ENCODE results near the gene RAB31. TPM values are rescaled to one million over a fixed set of nuclear protein-coding genes. Genes with fewer than 3 reads are reported as not detected.
"Not testable (repeated sequence)": the region's sequence is repeated elsewhere in the genome, so short reads cannot be mapped to it uniquely, and the experiment has no call there.

The RAB31 gene
- total RNA-seq, 1 donor from 2014 or later: 47.7 TPM

- no peak overlapping the region for H3K4me3 ChIP-seq (ENCODE audit: low read depth, low read length)
- H3K27me3 ChIP-seq (ENCODE audit: control insufficient read depth, insufficient read depth, low read length): no peaks in the 10 kb centered on the region
- no peaks in the 10 kb centered on the region for H3K36me3 ChIP-seq (ENCODE audit: control insufficient read depth, insufficient read depth, low read length)
- DNase-seq (ENCODE audit: low read depth) (no peak), FAIRE-seq (no peak)
- no peak for TF ChIP-seq CTCF (IDR thresholded peaks at IDR 0.05; ENCODE audit: insufficient read depth, low read length, severe bottlenecking)
These were observed 193.3 kb downstream of the RAB31 start for GRCh38 chr18:9901377-9901776.

- H3K36me3 ChIP-seq (ENCODE audit: control insufficient read depth, insufficient read depth, low read length); FAIRE-seq; H3K4me3 ChIP-seq (ENCODE audit: low read depth, low read length); DNase-seq (ENCODE audit: low read depth); H3K27me3 ChIP-seq (ENCODE audit: control insufficient read depth, insufficient read depth, low read length): not testable (repeated sequence)
These were observed 194.2 kb downstream of the RAB31 start for GRCh38 chr18:9902264-9902663.

DNA sequence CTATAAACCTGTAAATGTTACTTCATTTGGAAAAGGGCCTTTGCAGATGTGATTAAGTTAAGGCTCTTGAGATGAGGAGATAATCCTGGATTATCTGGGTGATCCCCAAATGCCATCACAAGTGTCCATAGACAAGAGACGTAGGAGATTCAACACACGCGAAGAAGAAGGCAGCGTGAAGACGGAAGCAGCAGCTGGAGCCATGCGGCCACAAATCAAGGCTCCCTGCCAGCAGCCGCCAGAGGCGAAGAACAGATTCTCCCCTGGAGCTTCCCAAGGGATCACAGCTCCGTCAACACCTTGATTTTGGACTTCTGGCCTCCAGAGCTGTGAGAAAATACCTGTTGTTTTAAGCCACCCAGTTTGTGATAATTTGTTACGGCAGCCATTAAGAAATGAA lies 194.7 kb downstream of the RAB31 start:
- Histone ChIP-seq H3K4me3 (ENCODE audit: low read depth, low read length) (no peak overlapping the region), H3K36me3 (ENCODE audit: control insufficient read depth, insufficient read depth, low read length) (no peaks in the 10 kb centered on the region), H3K27me3 (ENCODE audit: control insufficient read depth, insufficient read depth, low read length) (no peaks in the 10 kb centered on the region)
- FAIRE-seq (no peak), DNase-seq (ENCODE audit: low read depth) (no peak)
- TF ChIP-seq CTCF (IDR thresholded peaks at IDR 0.05; ENCODE audit: insufficient read depth, low read length, severe bottlenecking): no peak

- Histone ChIP-seq H3K27me3 (ENCODE audit: control insufficient read depth, insufficient read depth, low read length) (no peaks in the 10 kb centered on the region), H3K4me3 (ENCODE audit: low read depth, low read length) (no peak overlapping the region), H3K36me3 (ENCODE audit: control insufficient read depth, insufficient read depth, low read length) (no peaks in the 10 kb centered on the region)
- TF ChIP-seq CTCF (IDR thresholded peaks at IDR 0.05; ENCODE audit: insufficient read depth, low read length, severe bottlenecking): no peak
- FAIRE-seq: peak; percentile 75
- peak; percentile 67 for DNase-seq (ENCODE audit: low read depth)
These were observed 197.4 kb downstream of the RAB31 start for GRCh38 chr18:9905401-9905922.

DNA sequence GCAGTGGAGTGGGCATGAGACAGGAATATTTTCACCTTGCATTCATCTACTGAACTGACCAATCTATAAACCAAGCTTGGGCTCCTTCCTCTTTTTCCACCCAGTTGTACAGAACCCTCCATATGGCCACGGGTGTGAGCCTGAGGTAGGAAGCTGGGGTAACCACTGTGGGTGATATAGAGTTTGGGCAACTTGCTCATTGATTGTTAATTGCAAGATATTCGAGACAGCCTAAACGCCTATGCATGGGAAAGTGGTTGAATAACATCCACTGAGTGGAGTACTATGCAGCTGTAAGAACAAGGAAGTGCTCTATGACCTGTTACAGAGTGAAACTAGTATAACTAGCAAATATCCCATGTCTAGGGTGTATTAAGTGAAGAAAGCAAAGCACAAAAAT lies 198.4 kb downstream of the RAB31 start:
- no peak for FAIRE-seq
- TF ChIP-seq CTCF (IDR thresholded peaks at IDR 0.05; ENCODE audit: insufficient read depth, low read length, severe bottlenecking): no peak
- H3K36me3 ChIP-seq (ENCODE audit: control insufficient read depth, insufficient read depth, low read length): no peaks in the 10 kb centered on the region
- no peaks in the 10 kb centered on the region for H3K27me3 ChIP-seq (ENCODE audit: control insufficient read depth, insufficient read depth, low read length)
- DNase-seq (ENCODE audit: low read depth): no peak
- H3K4me3 ChIP-seq (ENCODE audit: low read depth, low read length): no peak overlapping the region

DNA sequence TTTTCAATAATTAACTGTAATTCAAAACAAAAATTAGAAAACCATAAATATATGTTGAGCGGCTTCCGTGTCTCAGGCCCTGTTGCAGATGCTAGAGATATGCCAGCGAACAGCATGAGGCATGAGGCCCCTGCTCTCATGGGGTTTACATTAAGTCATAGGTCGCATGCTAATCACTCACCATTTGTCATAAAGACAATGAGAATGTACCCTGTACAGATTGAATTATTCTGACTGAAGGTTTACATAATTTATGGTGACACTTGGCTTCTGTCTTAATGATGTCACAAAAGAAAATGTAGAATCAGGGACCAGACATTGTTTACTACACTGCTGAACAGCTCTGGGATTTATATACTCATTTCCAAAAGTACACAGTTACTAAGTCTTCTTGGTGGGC lies 199.8 kb downstream of the RAB31 start:
- H3K36me3 ChIP-seq (ENCODE audit: control insufficient read depth, insufficient read depth, low read length): no peaks in the 10 kb centered on the region
- H3K4me3 ChIP-seq (ENCODE audit: low read depth, low read length): no peak overlapping the region
- H3K27me3 ChIP-seq (ENCODE audit: control insufficient read depth, insufficient read depth, low read length): no peaks in the 10 kb centered on the region
- FAIRE-seq (no peak), DNase-seq (ENCODE audit: low read depth) (no peak)
- no peak for TF ChIP-seq CTCF (IDR thresholded peaks at IDR 0.05; ENCODE audit: insufficient read depth, low read length, severe bottlenecking)
